BE2C (cell line): ENCODE measurements around the gene ERVK3-1.
A peak's percentile ranks its signal among the peaks of the same experiment; 100 is the strongest.

Experiments used
- DNase-seq: peaks from one replicate; pipeline ENCODE4 v3.0.0-alpha.2; 2020
- H3K27me3 ChIP-seq: fragments of 250-450 bp; sonication (Bioruptor Pico); 2 replicates; pipeline ENCODE4 v1.5.1; 2020; ENCODE audit warnings: mild to moderate bottlenecking
- H3K36me3 ChIP-seq: fragments of 250-450 bp; sonication (Bioruptor Pico); 2 replicates; pipeline ENCODE4 v1.5.1; 2020; ENCODE audit warnings: mild to moderate bottlenecking
- H3K4me1 ChIP-seq: fragments of 250-450 bp; sonication (Bioruptor Pico); 2 replicates; pipeline ENCODE4 v1.5.1; 2020
- H3K4me3 ChIP-seq: 2 replicates; pipeline ENCODE4 v1.5.1; 2011; ENCODE audit warnings: low read depth, low read length
- H3K9me3 ChIP-seq: fragments of 250-450 bp; sonication (Bioruptor Pico); 2 replicates; pipeline ENCODE4 v1.5.1; 2020
- TF ChIP-seq, protein P1 (sequence below): IDR thresholded peaks from 2 replicates; pipeline ENCODE4 v1.5.1; 2012; ENCODE audit warnings: mild to moderate bottlenecking, low read depth, low read length

The ERVK3-1 gene

DNA sequence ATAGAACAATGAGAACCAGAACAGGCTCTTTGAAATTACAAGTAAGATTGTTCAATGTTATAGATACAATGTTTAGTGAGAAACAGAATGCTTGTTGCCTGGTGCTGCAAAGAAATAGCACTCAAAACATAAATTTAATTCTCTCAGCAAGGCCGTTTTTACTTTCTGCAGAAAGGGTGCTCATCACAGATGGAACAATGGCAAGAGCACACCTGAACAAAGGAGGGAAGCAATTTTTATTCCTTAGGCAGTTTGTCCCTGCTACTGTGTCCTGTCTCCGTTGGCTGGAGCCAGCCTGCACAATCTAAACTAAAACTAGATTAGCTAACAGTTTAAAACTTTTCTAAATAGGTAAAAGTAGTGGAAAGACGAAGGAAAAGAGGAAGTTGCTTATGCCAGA lies 36.8 kb upstream of the ERVK3-1 start:
- Histone ChIP-seq H3K27me3 (no peaks in the 10 kb centered on the region), H3K9me3 (peaks cover 24% of the 10 kb centered on the region), H3K4me1 (no peaks in the 10 kb centered on the region), H3K4me3 (no peak overlapping the region), H3K36me3 (peaks cover 45% of the 10 kb centered on the region)
- DNase-seq = no peak
- TF ChIP-seq, protein P1, sequence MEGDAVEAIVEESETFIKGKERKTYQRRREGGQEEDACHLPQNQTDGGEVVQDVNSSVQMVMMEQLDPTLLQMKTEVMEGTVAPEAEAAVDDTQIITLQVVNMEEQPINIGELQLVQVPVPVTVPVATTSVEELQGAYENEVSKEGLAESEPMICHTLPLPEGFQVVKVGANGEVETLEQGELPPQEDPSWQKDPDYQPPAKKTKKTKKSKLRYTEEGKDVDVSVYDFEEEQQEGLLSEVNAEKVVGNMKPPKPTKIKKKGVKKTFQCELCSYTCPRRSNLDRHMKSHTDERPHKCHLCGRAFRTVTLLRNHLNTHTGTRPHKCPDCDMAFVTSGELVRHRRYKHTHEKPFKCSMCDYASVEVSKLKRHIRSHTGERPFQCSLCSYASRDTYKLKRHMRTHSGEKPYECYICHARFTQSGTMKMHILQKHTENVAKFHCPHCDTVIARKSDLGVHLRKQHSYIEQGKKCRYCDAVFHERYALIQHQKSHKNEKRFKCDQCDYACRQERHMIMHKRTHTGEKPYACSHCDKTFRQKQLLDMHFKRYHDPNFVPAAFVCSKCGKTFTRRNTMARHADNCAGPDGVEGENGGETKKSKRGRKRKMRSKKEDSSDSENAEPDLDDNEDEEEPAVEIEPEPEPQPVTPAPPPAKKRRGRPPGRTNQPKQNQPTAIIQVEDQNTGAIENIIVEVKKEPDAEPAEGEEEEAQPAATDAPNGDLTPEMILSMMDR = no peak

DNA sequence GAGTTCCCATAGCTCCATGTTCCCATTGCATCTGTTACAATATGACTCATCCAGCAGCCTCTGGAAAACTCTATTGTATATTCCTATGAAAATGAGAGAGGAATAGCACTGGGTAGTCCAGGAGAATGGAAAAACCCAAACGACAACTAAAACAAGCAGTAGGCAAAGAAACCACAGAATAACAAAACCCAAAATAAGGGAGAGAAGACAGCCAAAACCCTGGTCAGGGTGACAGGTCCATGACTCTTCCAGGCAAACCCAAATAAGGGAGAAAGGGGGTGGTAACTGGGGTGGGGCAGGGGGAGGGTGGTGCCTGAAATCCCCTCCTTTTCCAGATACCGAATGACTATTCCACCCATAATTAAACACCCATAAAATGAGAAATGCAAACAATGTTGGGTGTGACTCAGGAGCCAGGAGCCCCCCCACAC lies 30.4 kb upstream of the ERVK3-1 start:
- Histone ChIP-seq H3K9me3 (peaks cover 5% of the 10 kb centered on the region; the same call in 1 of the 2 replicates), H3K4me3 (no peak overlapping the region)

DNA sequence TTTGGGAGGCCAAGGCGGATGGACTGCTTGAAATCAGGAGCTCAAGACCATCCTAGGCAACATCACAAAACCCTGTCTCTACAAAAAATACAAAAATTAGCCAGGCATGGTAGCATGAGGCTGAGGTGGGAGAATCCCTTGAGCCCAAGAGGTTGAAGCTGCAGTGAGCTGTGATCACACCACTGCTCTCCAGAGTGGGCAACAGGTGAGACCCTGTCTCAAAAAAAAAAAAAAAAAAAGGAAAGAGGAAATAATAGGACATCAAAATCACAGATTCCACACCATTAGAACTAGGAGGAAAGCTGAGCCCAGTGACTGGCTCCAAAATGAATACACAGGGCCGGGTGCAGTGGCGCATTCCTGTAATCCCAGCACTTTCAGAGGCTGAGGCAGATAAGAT lies 29.6 kb upstream of the ERVK3-1 start:
- peaks cover 2% of the 10 kb centered on the region; the same call in 1 of the 2 replicates for H3K9me3 ChIP-seq
- TF ChIP-seq, protein P1 = no peak
- peaks cover 24% of the 10 kb centered on the region for H3K36me3 ChIP-seq
- H3K4me1 ChIP-seq = no peaks in the 10 kb centered on the region
- H3K4me3 ChIP-seq = no peak overlapping the region
- H3K27me3 ChIP-seq = no peaks in the 10 kb centered on the region
- DNase-seq = no peak

More for the DNA sequence above, 30.4 kb upstream of the ERVK3-1 start:
- peaks cover 20% of the 10 kb centered on the region for H3K36me3 ChIP-seq
- no peak for DNase-seq
- H3K27me3 ChIP-seq = no peaks in the 10 kb centered on the region
- H3K4me1 ChIP-seq = no peaks in the 10 kb centered on the region
- TF ChIP-seq, protein P1 = no peak

DNA sequence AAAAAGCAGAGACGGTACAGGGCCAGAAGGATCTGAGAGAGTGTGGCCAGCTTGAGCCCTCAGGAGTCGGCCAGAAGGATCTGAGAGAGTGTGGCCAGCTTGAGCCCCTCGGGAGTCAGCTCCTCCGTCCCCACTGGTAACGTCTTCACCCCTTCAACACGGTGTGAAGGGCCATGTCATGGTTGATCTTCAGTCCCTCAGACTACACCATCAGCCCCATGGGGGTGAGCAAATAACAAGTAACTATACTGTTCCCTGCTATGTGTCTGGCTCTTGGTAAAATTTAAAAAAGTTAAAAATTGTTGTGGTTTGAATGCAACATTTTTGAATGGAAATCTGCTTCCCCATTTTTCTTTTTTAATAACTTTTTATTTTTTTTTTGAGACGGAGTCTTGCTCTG lies 28.0 kb upstream of the ERVK3-1 start:
- H3K36me3 ChIP-seq = peaks cover 26% of the 10 kb centered on the region
- no peaks in the 10 kb centered on the region for H3K4me1 ChIP-seq
- no peak overlapping the region for H3K4me3 ChIP-seq
- no peak for DNase-seq
- no peaks in the 10 kb centered on the region for H3K27me3 ChIP-seq
- no peaks in the 10 kb centered on the region for H3K9me3 ChIP-seq
- TF ChIP-seq, protein P1 = no peak

DNA sequence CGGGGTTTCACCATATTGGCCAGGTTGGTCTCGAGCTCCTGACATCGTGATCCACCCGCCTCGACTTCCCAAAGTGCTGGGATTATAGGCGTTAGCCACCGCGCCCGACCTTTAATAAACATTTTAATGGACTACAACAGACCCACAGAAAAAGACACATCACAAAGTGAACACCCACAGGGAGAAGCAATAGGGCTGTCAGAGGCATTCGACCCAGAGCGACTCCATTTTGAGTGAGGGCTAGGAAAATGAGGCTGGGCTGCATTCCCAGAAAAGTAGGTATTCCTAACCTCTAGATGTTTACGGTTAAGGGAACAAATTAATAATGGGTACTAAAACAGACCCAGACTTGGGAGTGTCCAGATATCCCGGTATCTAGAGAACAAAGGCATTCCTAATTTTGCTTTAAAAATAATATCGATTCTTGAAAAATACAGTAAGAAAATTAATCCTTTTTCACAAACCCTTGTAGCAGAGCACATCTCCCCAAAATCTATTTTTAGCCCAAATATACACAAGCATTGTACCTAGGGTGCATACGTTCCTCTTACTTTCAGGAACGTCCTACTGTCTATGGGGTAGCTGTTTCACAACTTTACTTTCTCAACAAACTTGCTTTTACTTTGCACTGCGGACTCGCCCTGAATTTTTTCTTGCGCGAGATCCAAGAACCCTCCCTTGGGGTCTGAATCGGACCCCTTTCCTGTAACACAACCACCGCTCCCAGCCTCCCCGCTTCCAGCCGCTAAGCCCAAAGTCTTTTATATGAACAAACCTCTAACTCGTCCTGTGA lies 27.2 kb upstream of the ERVK3-1 start:
- H3K27me3 ChIP-seq = no peaks in the 10 kb centered on the region
- DNase-seq = no peak
- TF ChIP-seq, protein P1 = no peak
- H3K4me1 ChIP-seq = no peaks in the 10 kb centered on the region
- no peaks in the 10 kb centered on the region for H3K9me3 ChIP-seq
- peak overlapping the region; percentile 92 for H3K4me3 ChIP-seq
- H3K36me3 ChIP-seq = peaks cover 26% of the 10 kb centered on the region

DNA sequence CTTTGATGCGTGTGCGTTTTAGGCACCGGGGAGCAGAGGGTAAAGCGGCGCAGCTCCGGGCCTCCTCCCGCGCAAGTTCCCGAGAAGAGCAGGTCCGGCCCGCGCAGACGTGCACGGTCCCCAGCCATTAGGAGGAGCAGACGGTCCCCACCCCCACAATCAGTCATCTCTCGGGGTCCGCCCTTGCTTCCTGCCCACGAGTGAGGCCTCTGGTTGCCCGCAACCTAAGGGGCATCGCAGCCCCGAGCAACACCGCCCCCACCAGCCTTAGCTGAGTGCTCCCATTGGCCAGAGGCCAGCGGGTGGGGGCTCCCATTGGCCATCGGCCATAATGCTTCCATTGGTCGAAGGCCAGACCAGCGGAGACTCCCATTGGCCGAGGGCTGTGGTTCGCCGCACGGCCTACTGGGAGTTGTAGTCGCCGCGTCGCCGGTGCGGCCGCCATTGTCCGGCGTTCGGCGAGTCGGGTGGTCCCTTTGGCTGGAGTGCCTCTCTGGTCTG lies 26.6 kb upstream of the ERVK3-1 start, which contains the start of gene ZNF8:
Gene ZNF8 (plus strand): TSS at position 415 of the 501 bp plus-strand sequence. CDS start 127 bp downstream, outside the sequence.
- peaks cover 26% of the 10 kb centered on the region for H3K36me3 ChIP-seq
- H3K9me3 ChIP-seq = no peaks in the 10 kb centered on the region
- H3K4me1 ChIP-seq = no peaks in the 10 kb centered on the region
- H3K27me3 ChIP-seq = no peaks in the 10 kb centered on the region
- TF ChIP-seq, protein P1 = no peak
- peak within 1 kb of the TSS; percentile 92 for H3K4me3 ChIP-seq
- DNase-seq = peak; percentile 99
